HG03139 (cell line): ENCODE results near the gene CHMP1A.
"Not testable (repeated sequence)": the region's sequence is repeated elsewhere in the genome, so short reads cannot be mapped to it uniquely, and the experiment has no call there.

ENCODE experiments used
- ATAC-seq: cut with Tn5 transposase; IDR thresholded peaks from one replicate; pipeline ENCODE4 v1.9.1; 2021; ENCODE audit not compliant: unreplicated experiment

Gene CHMP1A

DNA sequence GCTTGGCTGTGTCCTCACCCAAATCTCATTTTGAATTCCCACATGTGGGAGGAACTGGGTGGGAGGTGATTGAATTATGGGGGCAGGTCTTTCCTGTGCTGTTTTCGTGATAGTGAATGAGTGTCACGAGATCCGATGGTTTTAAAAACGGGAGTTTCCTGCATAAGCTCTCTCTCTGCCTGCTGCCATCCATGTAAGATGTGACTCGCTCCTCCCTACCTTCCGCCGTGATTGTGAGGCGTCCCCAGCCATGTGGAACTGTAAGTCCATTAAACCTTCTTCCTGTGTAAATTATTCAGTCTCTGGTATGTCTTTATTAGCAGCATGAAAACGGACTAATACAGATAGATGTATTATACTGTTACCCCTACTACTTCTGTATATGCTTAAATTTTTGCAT is 3.7 kb upstream of the CHMP1A start:
- ATAC-seq = no peak

DNA sequence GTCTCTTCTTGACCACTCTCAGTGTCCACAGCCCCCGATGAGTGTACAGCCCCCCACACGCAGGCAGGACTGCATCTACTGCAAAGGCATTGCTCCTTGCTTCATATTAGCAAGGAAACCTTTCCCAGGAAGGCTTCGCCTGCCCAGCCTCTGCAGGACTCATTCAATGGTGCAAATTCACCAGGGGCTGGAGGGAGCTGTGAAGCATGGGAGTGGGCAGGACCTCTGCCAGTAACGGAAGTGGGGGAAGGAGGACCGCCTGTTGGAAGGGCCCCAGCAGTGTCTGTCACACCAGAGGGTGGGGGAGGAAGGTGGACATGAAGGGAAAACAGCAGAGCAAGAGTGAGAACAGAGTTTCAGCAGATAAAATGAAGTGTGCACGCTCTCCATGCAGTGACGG is 2.6 kb upstream of the CHMP1A start:
- no peak for ATAC-seq

DNA sequence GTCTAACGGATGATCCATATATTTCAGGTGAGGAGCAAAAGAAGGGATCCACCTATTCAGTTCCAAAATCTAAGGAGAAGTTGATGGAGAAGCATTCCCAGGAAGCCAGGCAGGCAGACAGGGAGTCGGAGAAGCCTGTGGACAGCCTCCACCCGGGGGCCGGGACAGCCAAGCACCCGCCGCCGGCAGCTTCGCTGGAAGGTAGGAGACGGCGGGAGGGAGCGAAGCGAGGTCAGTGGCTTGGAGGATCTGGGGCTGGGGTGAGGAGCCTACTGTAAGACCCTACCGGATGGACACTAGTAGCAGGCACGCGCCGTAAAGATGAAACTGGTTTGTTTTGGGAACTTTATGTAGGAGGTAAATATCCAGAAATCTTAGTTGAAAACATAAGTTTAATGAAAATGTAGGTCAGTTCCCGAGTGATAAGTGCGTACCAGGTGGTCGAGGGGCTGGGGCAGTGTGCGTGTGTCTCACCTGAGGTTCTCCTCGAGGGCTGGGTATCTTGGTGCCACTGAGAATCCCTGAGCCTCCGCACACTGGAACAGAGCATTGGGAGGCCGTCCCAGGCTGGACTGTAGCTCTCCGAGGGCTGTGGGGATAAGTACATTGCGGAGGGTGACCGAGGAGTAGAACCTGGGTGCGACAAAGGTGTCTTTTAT is 842 bp upstream of the CHMP1A start:
- no peak for ATAC-seq

DNA sequence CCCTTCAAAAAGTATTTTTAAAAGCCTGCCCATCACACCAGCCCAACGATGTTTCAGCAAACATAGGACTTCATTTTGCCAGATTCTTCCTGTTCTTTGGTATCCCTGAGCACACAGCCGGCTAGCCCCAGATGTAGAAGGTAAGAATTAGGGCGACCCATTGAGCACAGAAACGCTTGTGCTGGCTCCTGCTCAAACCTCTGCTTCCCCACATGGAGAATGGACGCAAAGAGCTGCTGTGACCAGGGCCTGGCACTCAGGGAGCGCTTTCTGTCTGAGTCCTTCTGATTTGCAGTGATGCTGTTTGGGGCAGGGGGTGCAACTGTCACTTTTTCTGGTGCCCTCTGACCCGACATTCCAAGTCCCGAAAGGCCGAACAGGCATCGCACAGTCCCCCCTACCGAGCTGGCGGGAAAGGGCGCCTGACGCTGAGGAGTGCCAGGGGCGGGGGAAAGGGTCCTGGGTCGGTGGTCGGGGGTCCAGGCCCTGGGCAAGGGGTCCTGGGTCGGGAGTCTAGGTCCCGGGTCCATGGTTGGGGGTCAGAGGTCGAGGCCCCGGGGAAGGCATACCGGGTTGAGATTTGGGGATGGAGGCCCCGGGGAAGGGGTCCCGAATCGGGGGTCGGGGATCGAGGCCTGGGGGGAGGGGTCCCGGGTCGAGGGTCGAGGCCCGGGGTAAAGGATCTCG is 930 bp downstream of the CHMP1A start:
- ATAC-seq = no peak

DNA sequence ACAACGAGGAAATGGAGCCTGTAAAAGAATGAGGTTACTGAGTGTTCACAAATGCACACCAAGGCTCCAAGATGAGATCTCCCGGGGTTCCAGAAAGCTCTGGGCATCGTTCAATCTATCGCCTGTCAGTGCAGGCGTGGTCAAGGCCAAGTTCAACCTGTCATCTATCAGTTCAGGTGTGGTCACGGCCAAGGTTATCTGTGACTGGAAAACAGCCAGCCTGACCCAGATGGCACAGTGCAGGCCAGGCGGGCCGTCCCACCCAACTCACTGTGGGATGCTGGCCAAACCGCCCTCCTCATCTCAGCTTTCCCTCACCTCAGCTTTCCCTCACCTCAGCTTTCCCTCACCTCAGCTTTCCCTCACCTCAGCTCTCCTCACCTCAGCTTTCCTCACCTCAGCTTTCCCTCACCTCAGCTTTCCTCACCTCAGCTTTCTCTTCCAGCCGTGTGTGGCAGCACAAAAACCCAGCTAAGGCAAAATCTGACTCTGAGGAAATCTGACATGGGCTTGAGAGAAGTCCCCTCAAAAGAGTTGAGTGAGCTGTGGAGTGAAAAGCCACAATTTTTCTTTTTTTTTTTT is 2.4 kb downstream of the CHMP1A start:
- no peak for ATAC-seq

DNA sequence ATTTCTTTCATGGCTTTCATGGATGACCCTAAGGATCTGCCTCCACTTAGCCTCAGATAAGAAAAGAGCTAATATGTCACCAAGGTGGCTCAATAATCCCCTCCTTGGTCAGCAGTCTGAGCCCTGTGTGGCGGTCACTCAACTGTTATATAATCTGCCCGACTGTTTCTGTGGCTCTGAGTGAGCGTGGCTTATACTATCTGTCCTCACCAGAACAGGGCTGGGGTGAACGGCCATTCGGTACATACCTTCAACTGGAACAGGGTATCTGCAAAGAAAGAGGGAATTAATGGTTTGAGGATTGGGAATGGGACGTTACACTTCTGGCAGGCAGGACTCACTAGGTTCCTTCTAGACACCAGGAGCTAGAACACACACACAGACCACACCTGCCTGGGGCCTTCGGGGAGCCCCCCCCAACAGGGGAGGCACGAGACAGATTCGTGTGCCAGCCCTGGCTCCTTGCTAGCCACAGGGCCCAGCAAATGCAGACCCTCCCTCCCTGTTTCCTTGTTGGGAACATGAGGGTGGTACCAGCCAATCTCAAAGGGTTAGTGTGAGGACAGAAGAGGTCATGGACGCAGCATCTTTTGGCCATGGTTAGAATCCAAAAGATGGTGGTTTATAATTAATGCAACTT is 3.7 kb downstream of the CHMP1A start:
- ATAC-seq = no peak

DNA sequence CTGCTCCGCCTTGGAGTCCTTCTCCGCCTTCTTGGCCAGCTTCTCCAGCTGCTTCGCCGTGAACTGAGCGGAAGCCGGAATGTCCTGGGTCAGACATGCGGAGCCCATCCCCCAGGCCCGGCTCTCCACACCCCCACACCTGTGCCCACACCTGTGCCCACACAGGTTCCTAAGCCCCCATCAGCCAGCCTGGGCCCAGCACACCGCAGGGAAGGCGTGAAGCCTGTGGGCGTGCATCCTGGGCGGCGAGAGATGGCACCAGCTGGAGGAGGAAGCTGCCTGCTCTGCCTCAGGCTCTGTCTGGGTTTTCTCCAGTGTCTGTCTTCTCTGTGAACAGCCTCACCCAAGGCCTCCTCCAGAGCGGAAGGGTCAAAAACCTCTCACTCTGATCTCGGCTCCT is 5.9 kb downstream of the CHMP1A start:
- no peak for ATAC-seq

DNA sequence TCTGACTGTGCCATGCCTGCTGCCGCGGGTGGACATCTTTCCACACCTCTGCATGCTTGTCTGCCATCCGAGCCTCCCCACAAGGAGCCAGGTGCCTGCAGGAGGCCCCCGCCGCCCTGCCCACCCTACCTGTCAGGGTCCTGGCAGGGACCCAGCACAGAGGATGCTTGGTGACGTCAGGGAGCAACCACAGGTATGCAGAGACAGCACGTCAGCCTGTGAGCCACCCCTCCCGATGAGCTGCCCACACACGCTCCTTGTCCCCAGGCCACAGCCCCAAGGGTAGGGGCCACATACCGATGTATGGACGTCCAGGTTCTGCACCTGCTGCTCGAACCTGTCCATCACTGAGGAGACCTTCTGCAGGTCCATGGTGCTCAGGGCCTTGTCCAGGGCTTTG is 10.6 kb downstream of the CHMP1A start:
- no peak for ATAC-seq

DNA sequence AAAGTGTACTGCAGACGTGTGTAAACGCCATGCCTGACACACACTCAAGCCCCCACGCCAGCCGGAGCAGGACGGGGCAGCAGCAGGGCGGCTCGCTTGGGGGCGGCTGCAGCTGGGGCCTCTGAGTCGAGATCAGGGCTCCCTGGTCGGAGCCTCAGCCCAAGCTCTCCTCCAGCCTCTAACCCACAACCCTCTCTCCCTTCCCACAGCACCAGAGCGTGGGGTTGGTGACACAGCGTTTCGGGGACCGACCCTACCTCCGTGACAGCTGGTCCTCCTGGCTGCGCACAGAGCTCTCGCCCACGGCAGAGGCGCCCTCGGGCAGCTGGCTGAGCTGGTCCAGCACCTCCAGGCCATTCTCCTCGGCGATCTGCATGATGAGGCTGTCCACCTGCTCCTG is 11.2 kb downstream of the CHMP1A start:
- no peak for ATAC-seq

DNA sequence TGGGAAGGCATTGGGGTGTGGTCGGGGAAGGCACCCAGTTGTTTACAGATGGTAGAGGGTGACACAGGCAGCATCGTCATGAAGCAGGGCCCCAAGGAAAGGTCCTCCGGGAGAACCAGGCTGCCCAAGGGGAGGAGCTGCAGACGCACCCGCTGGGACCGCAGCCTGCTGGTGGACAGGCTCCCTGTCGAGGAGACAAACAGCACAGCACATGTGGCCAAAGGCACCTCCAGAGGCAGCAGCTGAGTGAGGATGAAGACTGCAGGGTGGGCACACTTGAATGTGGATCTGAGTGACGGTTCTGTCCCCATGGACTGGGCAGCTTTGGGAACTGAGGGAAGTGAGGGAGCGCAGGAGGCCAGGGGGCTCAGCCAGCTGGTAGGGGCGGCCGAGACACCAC is 12.4 kb downstream of the CHMP1A start:
- no peak for ATAC-seq

DNA sequence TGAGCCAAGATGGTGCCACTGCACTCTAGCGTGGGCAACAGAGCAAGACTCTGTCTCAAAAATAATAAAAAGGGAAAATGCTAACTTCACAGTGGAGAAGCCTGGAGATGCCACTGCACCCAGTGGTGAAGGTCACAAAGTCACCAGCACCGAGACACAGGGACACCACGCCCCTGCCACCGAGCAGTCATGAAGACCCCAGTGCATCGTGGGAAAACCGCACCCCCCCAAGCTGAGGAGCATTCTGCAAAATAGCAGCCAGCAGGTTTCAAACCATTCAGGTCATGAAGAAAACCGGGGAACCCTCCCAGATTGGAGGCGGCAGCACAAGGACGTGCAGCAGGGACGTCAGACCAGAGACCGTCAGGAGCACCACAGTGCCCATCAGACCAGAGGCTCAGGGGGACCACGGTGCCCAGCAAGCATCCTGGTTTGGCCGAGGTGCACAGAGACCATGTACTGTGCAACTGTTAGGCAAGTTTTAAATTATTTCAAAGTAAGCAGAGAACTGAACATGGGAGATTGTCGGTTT is 13.7 kb downstream of the CHMP1A start:
- ATAC-seq = no peak

DNA sequence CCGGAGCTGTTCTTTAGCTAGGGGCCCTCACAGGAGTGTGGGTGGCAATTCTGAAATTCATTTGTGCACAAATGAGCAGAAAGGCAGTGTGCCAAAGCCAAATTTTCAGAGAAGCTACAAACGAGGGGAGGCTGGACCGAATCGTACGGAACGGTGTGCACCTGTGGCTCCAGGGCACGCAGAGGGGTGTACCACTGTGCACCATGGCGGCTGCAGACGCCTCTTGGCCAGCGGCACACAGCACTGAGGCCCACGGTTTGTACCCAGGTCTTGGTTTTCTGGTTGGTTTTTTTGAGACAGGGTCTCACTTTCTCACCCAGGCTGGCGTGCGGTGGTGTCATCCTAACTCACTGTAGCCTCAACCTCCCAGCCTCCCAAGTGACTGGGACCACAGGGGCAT is 14.9 kb downstream of the CHMP1A start:
- no peak for ATAC-seq

DNA sequence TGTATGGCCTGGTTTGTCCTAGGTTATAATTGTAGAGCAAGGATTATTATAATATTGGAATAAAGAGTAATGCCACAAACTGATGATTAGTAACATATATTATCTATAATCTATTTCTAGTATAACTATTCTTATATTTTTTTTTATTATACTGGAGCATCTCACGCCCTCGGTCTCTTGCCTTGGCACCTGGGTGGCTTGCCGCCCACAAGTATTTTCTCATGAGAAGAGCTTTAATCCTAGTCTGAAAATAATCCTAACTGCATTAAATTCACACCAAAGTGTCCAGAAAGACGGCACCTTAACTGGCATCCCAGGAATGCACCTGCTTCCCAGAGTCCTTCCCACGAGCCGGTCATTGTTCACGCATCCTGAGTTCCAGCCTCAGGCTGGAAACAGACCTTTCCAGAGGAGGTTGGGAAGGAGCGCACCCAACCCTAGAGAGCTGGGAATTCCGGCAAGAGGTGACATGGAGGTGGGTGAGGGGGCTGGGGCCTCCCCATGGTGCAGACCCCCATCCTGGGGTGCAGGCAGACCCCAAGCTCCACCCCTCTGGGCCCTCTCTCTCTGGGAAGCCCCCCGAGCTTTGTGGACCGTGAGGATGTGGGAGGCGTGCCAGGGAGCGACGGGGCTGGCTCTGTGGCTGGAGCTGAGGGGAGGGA is 15.9 kb downstream of the CHMP1A start:
- no peak for ATAC-seq

DNA sequence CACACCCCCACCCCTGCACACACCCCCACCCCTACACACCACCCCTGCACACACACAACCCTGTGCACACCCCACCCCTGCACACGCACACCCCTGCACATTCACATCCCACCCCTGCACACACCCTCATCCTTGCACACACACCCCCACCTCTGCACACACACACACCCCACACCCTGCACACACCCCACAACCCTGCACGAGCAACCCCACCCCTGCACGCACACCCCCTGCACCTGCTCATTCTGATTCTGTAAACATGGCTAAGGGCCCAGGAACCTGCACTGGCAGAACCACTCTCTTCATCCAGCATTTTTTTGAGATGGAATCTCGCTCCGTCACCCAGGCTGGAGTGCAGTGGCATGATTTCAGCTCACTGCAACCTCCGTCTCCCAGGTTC is 18.1 kb downstream of the CHMP1A start:
- ATAC-seq = no peak

DNA sequence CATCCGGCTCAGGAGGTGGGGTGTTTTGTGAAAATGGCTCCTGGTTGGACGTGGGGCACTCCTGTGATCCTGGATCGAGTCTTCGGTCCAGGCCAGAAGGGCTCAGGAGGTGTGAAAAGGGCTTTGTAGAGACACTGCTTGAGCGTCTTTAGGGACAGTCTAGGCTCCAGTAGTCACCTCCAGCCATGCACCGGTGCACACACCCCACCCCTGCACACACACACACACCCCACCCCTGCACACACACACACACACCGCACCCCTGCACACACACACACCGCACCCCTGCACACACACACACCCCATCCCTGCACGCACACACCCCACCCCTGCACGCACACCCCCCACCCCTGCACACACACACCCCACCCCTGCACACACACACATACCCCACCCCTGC is 19.1 kb downstream of the CHMP1A start:
- no peak for ATAC-seq

DNA sequence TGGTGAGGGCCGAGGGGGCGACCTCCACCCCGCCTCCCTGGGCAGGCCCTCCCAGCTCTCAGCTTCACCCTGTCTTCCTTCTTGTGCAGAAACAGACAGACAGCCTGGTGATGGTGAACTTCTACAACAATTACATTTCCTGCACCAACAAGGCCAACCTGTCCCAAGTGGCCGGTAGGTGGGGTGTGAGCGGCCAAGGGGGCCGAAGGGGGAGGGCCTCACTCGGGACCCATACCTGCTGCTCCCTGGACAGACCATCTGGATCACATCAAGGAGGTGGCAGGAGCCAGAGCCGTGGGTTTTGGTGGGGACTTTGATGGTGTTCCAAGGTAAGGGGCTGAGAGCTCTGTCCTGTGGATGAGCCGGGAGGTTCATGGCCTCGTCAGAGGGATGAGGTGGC is 20.1 kb downstream of the CHMP1A start:
- ATAC-seq = no peak

DNA sequence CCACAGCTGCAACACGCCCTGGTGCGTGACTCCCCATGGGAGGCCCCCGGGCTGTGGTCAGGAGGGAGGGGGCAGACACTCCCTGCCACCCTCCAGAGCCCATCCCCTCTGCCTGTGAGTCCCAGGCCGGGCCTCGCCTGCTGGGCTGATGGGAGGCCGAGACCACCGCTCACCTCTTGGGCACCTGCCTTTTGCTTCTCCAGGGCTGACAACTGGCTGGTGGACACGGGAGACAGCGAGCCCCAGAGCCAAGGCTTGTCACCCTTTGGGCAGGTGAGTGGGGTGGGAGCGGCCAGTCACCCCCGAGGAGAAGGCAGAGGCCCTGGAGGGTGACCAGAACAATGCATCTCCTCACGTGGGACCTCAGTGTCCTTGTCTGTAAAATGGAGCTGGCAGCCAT is 20.8 kb downstream of the CHMP1A start:
- no peak for ATAC-seq

DNA sequence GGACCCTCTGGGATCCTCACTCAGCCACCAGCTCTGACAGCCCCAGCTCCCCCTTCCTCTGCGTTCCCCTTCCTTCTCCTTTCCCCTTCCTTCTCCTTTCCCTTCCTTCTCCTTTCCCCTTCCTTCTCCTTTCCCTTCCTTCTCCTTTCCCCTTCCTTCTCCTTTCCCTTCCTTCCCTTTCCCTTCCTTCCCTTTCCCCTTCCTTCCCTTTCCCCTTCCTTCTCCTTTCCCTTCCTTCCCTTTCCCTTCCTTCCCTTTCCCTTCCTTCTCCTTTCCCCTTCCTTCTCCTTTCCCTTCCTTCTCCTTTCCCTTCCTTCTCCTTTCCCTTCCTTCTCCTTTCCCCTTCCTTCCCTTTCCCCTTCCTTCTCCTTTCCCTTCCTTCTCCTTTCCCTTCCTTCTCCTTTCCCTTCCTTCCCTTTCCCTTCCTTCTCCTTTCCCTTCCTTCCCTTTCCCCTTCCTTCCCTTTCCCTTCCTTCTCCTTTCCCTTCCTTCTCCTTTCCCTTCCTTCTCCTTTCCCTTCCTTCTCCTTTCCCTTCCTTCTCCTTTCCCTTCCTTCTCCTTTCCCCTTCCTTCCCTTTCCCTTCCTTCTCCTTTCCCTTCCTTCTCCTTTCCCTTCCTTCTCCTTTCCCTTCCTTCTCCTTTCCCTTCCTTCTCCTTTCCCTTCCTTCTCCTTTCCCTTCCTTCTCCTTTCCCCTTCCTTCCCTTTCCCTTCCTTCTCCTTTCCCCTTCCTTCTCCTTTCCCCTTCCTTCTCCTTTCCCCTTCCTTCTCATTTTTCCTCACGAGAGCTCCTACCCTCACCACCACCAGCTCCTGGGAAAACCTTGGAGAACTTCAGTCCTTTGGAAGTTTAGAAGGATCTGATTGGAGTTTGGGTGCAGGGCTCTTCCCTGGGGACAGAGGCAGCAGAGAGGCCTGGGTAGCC is 22.8 kb downstream of the CHMP1A start:
- ATAC-seq = not testable (repeated sequence)

DNA sequence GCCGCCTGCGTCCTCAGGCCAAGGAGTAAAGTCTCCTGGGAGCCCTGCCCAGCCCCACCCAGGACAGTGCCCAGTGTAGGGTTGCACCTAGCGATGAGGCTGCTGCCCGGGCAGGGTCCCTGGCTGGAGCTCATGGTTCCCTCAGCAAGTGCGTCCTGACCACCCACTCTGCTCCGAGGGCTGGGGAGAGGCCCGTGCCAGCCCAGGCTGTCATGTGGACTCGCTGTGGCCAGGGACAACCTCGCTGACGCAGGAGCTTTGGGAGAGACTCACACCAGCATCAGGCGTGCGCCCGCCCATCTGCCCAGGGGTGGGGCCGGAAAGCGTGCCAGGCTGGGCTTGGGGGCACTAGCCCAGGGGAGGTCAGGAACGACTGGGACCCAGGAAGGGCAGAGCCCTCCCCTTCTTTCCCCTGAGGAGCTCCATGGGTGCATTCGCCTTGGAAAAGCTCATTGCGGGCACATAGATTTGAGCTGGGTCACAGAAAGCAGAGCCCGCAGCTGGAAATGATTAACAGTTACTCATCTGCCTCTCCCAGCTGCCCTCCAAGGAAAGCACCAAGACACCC is 24.4 kb downstream of the CHMP1A start:
- ATAC-seq = no peak
